ENCODE data around the gene IFT122.
"Not testable (repeated sequence)": the region's sequence is repeated elsewhere in the genome, so short reads cannot be mapped to it uniquely, and the experiment has no call there.

The IFT122 gene, protein sequence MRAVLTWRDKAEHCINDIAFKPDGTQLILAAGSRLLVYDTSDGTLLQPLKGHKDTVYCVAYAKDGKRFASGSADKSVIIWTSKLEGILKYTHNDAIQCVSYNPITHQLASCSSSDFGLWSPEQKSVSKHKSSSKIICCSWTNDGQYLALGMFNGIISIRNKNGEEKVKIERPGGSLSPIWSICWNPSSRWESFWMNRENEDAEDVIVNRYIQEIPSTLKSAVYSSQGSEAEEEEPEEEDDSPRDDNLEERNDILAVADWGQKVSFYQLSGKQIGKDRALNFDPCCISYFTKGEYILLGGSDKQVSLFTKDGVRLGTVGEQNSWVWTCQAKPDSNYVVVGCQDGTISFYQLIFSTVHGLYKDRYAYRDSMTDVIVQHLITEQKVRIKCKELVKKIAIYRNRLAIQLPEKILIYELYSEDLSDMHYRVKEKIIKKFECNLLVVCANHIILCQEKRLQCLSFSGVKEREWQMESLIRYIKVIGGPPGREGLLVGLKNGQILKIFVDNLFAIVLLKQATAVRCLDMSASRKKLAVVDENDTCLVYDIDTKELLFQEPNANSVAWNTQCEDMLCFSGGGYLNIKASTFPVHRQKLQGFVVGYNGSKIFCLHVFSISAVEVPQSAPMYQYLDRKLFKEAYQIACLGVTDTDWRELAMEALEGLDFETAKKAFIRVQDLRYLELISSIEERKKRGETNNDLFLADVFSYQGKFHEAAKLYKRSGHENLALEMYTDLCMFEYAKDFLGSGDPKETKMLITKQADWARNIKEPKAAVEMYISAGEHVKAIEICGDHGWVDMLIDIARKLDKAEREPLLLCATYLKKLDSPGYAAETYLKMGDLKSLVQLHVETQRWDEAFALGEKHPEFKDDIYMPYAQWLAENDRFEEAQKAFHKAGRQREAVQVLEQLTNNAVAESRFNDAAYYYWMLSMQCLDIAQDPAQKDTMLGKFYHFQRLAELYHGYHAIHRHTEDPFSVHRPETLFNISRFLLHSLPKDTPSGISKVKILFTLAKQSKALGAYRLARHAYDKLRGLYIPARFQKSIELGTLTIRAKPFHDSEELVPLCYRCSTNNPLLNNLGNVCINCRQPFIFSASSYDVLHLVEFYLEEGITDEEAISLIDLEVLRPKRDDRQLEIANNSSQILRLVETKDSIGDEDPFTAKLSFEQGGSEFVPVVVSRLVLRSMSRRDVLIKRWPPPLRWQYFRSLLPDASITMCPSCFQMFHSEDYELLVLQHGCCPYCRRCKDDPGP

DNA sequence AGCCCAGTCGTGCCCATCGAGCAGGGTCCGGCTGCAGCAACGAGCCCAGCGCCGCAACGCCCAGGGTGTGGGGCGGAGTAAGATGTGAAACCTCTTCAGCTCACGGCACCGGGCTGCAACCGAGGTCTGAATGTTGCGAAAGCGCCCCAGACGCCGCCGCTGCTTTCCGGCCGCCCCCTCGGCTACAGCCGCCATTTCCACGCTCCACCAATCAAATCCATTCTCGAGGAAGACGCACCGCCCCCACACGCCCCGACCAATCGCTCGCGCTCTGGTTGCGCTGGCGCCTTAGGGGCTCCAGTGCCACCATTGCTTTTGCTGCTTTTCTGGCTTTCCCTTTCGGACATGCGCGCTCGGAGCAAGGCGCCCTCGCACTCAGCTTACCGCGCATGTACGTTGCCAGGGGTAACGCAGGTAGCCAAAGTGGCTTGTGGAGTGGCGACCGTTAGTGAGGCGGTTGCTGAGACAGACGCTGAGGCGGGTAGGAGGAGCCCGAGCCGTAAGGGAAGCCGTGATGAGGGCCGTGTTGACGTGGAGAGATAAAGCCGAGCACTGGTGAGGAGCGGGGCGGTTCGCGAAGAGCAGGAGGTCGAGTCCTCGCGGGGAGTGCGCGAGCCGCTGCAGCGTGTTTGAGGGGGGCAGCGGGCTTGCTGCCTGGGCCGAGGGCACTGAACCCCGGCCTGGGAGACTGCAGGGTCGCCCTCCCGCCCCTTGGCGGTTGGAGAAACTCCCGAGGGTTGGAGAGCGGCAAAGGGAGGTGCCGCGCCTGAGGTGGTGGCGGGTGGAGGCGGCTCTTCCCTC lies at the start of gene IFT122, which contains the start of gene MBD4:
TSS of gene IFT122 (plus strand) at position 408 of the 801 bp plus-strand sequence. CDS start at position 515, 107 bp downstream.
TSS of gene MBD4 (minus strand) at position 132 of the 801 bp plus-strand sequence. CDS start at position 17, 115 bp downstream.
- peak; percentile 95 to 98 (median 97) for DNase-seq (ENCODE audit: low read depth in 3 of 3)

DNA sequence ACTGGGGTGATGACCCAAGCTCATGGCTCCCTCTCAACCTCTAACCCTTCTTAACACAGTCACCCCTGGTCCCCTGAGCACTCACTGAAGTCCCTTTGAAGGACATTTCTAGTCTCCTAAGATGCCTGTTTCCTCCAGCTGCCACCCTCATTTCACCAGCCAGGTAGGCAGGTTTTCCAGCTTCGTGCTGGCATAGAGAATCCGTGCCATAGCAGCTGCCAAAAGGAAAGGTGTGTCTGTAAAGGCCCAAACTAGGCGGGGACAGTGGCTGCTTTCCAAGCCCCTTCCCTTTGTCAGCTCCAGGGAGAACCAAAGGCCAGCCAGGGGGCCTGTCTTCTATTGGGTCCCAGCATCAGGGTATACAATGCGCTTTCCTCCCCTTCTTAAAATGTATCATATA lies 48.4 kb upstream of the IFT122 start:
- not testable (repeated sequence) for DNase-seq (ENCODE audit: low read depth in 3 of 3)

DNA sequence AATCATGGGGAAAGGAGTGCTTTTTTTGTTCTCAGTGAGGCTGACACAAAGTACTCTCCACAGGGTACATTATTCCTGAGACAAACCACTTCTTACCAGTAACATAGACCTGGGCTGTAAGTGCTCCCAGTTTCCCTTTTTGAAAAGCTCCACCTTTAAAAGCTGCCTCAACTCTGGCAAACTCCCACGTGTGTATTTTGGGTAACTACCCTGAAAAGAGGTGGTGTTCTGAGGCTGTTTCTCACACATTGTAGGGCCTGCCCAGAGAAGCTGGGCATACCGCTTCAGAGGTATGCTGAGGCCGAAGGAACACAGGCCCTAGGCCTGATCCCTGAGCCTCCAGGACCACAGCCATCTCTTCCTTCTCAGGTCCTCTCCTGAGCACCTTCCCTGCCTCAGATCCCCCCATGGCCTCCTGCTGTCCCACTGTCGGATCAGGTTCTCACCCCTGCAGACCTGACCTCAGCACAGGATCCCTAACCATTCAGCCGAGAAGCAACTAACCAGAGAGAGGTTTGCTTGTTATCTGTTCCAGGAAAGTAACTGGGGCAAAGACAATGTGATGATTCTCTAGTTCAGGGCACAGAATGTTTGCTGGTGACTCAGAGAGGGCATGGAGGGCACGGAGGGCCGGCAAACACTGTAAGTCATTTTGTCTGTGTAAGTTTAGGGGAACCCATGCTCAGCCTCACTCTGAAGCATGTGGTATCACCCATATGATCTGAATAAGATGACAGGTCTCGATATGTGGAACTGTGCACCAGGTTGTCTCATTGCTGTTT lies 47.7 kb upstream of the IFT122 start:
- DNase-seq (ENCODE audit: low read depth in 3 of 3): not testable (repeated sequence)

DNA sequence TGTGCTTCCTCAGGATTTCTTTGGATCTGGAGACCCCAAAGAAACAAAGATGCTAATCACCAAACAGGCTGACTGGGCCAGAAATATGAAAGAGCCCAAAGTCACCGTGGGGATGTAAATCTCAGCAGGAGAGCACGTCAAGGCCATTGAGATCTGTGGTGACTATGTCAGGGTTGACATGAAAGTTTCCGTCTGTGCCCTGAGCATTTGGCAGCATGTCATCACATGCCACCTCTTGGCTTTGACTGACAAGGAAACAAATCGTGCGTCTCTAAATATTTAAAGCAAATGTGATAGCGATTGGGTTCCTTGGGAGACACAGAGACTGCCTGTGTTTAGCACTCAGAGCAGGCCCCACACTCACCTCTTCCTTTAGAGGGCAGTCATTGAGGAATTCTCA lies 46.8 kb upstream of the IFT122 start:
- DNase-seq (ENCODE audit: low read depth in 3 of 3): no peak

DNA sequence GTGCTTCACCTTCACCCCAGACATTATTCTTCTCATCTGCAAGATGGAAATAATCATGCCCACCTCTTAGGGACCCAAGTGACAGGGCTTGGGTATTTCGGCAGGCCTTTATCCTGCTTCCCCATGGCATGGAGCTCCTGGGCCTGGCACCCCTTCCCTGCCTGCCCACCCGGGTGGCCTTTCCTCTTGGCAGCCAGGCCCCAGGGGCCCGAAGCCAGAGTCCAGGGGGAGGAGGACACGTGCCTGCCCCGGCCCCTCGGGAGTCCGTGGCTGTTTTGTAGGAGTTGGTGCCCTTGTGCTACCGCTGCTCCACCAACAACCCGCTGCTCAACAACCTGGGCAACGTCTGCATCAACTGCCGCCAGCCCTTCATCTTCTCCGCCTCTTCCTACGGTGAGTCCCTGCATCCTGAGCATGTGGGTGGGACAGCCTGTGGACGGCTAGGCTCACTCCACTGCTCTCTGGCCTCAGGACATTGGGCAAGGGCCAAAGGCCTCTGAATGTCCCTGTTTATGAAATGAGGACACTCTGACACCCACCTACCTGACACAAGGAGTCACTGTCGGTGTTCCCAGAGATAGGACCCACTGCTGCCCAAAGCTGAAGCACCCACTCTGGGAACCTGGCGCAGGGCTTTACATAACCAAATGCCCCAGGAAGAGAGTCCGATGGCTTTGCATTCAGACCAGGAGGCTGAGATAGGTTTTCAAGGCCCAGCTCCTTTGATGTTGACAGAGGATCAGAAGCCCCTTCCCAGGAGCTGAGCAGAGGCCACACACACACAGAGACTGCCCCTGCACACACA lies 46.1 kb upstream of the IFT122 start:
- DNase-seq (ENCODE audit: low read depth in 3 of 3): not testable (repeated sequence)

DNA sequence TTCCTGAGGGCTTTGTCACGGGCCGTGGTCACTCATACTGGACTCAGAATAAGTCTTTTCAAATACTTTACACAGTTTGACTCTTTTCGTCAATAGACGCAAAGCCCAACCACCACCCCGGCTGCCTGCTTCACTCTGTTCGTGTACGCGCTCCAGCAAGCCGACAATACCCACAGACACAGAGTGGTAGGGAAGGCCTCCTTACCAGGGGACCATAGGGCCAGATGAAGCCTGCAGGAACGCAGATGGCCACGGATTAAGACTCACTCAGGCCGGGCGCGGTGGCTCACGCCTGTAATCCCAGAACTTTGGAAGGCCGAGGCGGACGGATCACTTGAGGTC lies 41.2 kb upstream of the IFT122 start:
- no peak for DNase-seq (ENCODE audit: low read depth in 3 of 3)

DNA sequence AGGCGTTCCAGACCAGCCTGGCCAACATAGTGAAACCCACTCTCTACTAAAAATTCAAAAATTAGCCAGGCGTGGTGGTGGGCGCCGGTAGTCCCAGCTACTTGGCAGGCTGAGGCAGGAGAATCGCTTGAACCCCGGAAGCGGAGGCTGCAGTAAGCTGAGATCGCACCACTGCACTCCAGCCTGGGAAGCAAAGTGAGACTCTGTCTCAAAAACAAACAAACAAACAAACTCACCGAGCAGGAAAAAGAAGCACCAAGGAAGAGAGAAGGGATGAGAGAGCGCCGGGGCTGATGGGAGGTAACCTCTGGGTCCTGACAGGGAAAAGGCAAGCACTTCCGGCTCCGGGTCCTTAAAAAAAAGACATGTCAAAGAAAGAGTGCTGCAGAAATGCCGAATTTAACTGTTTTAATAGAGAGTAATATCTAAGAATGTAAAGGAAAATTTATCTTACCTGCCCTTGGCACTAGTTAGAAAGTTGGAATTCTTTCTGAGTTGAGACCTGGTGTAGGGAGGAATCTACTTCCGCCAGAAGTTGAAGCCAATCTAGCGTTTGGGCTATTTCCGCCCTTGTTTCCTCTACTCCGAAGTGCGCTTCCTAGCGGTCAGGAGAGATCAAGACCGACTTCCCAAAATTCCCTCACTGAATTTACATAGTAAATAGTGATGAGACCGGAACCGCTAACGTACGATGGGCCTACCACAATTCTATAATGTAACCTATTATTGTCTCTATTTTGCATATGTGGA lies 40.7 kb upstream of the IFT122 start:
- DNase-seq (ENCODE audit: low read depth in 3 of 3): peak; percentile 29 to 52 (median 40)

DNA sequence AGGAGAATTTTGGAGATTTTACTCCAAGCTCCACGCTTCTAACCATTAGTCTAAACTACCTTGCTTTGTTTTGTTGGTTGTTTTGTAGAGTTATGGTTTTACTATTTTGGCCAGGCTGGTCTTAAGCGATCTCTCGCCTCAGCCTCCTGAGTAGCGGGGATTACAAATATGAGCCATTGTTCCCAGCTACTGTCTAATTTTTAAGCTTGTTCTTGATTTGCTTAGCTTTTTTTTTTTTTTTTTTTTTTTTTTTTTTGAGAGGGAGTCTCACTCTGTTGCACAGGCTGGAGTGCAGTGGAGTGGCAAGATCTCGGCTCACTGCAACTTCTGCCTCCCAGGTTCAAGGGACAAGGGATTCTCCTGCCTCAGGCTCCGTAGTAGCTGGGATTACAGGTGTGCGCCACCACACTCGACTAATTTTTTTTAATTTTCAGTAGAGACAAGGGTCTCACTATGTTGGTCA lies 40.1 kb upstream of the IFT122 start:
- DNase-seq (ENCODE audit: low read depth in 3 of 3): no peak

DNA sequence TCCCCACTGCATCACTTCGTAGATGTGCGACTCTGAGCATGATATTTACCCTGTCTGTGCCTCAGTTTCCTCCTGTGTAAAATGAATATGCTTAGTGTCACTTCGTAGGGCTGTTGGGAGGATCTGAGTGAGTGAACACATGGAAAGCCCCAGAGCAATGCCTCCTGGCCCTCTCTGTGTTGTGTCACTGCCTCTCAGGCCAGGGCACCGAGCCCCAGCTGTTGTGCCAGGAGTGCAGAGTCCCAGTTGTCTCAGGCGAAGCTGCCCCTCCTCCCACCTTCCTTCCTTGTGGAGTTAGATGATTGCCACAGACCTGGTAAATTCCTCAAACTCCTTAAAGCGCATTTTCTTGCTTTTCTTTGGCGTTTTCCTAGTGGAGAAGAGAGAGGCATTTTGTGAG lies 37.8 kb upstream of the IFT122 start:
- no peak for DNase-seq (ENCODE audit: low read depth in 3 of 3)

DNA sequence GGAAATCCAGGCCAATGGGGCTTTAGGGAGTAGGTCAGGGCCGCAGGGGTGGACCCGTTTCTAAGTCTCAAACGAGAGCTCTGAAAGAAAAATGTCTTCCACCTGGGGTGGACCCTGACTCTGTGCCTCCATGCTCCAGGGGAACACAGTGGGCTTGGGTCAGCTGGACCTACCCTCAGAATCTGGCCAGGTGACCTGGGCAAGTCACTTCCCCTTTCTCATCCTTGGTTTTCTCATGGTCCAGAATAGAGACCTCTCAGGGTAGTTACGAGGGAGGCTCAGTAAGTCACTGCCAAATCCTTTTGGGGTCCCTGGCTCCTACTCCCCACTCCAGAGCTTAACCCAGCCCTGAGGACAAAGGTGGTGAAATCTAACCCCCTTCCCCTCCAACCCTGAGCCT lies 37.4 kb upstream of the IFT122 start:
- no peak for DNase-seq (ENCODE audit: low read depth in 3 of 3)

DNA sequence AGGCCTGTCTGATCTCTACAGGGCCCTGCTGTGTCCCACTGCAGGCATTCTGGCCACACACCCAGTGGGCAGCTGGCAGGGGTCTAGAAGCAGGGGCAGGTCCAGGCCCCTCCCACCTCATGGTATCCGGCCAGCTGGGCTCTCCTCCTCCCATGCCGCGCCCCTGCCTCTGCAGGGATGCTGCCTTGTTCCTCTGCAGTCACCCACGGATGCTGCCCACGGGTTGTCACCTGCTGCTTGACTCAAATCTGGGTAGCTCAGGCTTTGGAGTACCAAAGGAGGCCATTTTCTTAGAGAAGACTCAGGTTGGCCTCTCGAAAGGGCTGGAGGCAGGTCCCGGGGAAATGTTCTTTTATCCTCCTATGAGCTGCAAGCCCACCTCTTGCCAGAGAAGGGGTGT lies 36.6 kb upstream of the IFT122 start:
- DNase-seq (ENCODE audit: low read depth in 3 of 3): no peak

DNA sequence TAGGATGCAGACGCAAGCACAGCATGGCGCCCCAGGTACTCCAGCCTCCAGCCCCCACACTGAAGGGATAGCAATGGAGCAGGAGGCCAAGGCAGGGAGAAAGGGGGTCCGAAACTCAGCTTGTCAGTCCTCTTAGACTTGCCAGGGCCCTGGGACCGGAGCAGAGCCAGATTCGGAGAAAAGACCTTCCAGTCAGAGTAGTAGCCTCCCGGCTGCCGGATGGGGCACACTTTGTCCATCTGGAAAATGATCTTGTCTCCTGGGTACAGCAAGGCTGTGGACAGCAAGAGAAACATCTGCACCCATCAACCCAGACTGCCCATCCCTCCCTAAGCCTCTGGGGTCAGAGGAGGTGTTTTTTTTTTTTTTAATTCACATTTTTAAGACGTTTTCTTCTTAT lies 35.9 kb upstream of the IFT122 start:
- DNase-seq (ENCODE audit: low read depth in 3 of 3): no peak

DNA sequence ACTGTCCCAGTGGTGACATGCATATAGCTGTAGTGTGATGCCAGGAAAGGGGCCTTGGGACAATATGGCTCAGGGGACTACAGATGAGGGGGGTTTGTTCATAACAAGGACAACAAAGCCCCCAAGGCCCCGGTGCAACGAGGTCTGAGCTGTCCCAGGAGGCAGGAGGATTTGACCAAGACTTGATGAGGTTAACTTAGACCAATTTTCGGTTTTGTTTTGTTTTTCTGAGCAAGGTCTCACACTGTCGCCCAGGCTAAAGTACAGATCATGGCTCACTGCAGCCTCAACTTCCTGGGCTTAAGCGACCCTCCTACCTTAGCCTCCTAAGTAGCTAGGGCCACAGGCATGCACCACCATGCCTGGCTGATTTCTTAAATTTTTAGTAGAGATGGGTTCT lies 35.4 kb upstream of the IFT122 start:
- DNase-seq (ENCODE audit: low read depth in 3 of 3): no peak

DNA sequence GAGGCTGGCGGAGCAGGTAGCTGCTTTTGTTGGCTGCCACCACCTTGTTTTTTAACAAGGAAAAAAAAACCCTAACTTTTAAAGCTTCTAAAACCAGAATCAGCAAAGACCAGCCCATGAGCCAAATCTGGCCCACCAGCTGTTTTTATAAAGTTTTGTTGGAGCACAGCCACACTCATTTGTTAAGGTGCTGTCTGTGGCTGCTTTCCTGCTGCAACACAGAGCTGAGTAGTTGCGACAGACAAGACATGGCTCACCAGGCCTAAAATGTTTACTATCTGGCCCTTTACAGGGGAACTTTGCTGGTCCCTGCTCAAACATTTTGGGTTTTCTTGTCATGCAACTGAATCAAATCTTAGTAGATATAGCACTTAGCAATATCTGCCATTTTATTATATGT lies 30.5 kb upstream of the IFT122 start:
- DNase-seq (ENCODE audit: low read depth in 3 of 3): no peak

DNA sequence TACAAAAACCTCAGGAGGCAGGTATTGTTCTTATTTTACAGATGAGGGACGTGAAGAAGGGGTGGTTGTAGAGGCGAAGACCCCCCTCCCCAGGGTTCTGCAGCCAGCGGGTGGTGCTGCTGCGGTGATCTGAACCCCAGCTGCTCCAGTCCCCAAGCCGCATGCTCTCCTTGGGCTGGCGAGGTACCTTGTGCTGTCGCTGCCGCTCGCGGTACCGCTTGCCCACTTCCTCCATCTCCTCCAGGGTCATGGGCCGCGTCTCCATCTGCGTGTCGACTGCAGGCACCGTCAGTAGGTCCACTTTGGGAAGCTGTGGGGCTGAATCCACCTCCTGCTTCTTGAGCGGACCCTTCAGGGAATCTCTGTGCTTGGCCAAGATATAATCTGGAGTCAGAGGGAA lies 29.1 kb upstream of the IFT122 start:
- no peak for DNase-seq (ENCODE audit: low read depth in 3 of 3)

DNA sequence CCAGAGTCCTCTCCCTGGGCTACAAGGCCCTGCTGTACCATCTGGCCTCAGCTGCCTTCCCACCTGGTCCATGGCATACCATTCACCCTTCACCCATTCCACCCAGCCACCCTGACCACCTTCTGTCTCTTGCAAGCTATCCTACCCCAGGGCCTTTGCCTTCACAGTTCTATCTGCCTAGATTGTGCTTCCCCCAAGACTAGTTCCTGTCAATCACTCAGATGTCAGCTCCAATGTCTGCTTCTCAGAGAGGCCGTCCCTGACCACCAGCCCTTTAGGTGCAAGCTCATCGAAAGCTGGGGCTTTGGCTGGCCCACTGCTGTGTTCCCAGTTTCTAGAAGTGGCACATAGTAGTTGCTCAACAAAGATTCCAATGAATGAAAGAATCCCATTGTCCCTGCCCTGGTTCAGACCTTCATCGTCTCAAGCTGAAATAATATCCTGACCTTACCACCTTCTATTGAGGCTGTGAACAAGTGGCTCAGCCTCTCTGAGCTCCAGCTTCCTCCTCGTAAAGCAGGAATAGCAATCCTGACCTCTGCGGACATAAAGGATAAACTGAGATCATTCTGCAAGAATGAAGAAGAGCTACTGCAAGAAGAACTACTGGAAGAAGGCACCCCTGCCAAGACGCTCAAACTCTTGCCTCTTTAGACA lies 27.4 kb upstream of the IFT122 start:
- DNase-seq (ENCODE audit: low read depth in 3 of 3): no peak

DNA sequence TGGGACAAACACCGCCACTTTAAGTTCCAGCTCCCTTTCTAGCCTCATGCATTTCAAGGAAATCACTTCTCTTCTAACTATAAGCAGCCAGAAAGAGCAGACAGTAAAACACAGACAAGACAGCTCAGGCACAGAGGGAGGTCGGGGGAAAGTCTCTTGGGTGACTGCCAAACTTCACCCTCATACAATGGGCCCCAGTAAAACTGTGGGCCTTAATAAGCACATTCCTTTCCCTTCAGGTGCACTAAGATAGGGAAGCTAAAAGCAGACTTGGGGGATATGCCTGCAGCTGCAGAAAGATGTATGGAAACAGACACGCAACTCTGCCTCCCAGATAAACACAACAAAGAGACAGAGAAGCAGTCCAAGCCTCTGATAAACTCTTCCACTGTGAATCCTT lies 26.8 kb upstream of the IFT122 start:
- DNase-seq (ENCODE audit: low read depth in 3 of 3): not testable (repeated sequence)
